ENCODE measurements around the gene MTUS2.

The MTUS2 gene

GRCh38 chr13:29484236-29484635 lies 664.1 kb downstream of the MTUS2 start:
- TF ChIP-seq CTCF (conservative IDR thresholded peaks at IDR 0.05; ENCODE audit: low read depth, low read length) = no peak
- H3K4me3 ChIP-seq (ENCODE audit: low read length) = no peak overlapping the region
- DNase-seq (ENCODE audit: low read depth) = no peak

- H3K4me3 ChIP-seq (ENCODE audit: low read length) = no peak overlapping the region
- no peak for TF ChIP-seq CTCF (conservative IDR thresholded peaks at IDR 0.05; ENCODE audit: low read depth, low read length)
- no peak for DNase-seq (ENCODE audit: low read depth)
Measured at GRCh38 chr13:29484796-29485195, 664.7 kb downstream of the MTUS2 start.

- no peak for DNase-seq (ENCODE audit: low read depth)
- no peak for TF ChIP-seq CTCF (conservative IDR thresholded peaks at IDR 0.05; ENCODE audit: low read depth, low read length)
- H3K4me3 ChIP-seq (ENCODE audit: low read length) = no peak overlapping the region
Measured at GRCh38 chr13:29486551-29486950, 666.4 kb downstream of the MTUS2 start.

- no peak overlapping the region for H3K4me3 ChIP-seq (ENCODE audit: low read length)
- no peak for TF ChIP-seq CTCF (conservative IDR thresholded peaks at IDR 0.05; ENCODE audit: low read depth, low read length)
- DNase-seq (ENCODE audit: low read depth) = no peak
Measured at GRCh38 chr13:29487466-29488454, 667.6 kb downstream of the MTUS2 start.

- no peak for DNase-seq (ENCODE audit: low read depth)
- no peak for TF ChIP-seq CTCF (conservative IDR thresholded peaks at IDR 0.05; ENCODE audit: low read depth, low read length)
- H3K4me3 ChIP-seq (ENCODE audit: low read length) = no peak overlapping the region
Measured at GRCh38 chr13:29489650-29490560, 669.8 kb downstream of the MTUS2 start.

GRCh38 chr13:29490561-29490885 lies 670.4 kb downstream of the MTUS2 start:
- no peak overlapping the region for H3K4me3 ChIP-seq (ENCODE audit: low read length)
- DNase-seq (ENCODE audit: low read depth) = no peak
- TF ChIP-seq CTCF (conservative IDR thresholded peaks at IDR 0.05; ENCODE audit: low read depth, low read length) = no peak
